ENCODE data around the gene TRIO. TPM values are rescaled to one million over a fixed set of nuclear protein-coding genes. Genes with fewer than 3 reads are reported as not detected.
A peak's percentile ranks its signal among the peaks of the same experiment; 100 is the strongest.

TRIO gene
- total RNA-seq, 1 experiment from 2014 or later, result 99.8 TPM

DNA sequence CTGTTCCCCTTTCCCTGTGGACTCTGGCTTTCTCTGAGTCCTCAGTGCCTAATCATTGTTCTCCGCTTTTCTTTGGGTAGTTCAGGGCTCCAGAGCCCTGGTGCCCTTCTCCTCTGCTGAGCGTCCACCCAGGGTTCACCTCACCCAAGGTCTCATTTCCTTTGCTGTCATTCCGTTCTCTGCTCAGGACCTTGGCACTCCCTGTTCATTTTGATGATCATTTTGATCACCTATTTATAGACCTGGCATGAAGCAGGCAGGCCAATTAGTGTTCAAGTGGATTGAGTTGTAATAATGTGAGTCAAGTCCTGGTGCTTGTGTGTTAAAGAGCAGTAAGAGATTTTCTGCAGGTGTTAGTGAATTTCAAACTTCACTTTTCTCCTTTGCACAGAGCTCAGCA, 3.6 kb downstream of the TRIO start:
- H3K36me3 ChIP-seq (ENCODE audit: insufficient read depth, low read length, poor library complexity, severe bottlenecking), result no peaks in the 10 kb centered on the region
- H3K27ac ChIP-seq (ENCODE audit: low read depth, low read length, poor library complexity, severe bottlenecking), result no peak overlapping the region
- POLR2A ChIA-PET (ENCODE audit: low non-redundant PET), result no interaction called here
- DNase-seq (ENCODE audit: low spot score), result no peak
- peaks cover 35% of the 10 kb centered on the region for H3K4me1 ChIP-seq (ENCODE audit: insufficient read depth, low read length, poor library complexity, severe bottlenecking)
- BruUV-seq (replicated peaks), result no TSS peak
- TF ChIP-seq, protein P1, sequence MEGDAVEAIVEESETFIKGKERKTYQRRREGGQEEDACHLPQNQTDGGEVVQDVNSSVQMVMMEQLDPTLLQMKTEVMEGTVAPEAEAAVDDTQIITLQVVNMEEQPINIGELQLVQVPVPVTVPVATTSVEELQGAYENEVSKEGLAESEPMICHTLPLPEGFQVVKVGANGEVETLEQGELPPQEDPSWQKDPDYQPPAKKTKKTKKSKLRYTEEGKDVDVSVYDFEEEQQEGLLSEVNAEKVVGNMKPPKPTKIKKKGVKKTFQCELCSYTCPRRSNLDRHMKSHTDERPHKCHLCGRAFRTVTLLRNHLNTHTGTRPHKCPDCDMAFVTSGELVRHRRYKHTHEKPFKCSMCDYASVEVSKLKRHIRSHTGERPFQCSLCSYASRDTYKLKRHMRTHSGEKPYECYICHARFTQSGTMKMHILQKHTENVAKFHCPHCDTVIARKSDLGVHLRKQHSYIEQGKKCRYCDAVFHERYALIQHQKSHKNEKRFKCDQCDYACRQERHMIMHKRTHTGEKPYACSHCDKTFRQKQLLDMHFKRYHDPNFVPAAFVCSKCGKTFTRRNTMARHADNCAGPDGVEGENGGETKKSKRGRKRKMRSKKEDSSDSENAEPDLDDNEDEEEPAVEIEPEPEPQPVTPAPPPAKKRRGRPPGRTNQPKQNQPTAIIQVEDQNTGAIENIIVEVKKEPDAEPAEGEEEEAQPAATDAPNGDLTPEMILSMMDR (conservative IDR thresholded peaks at IDR 0.05; ENCODE audit: low read depth, low read length), result no peak
- no peak for TF ChIP-seq EZH2 (IDR thresholded peaks at IDR 0.05; ENCODE audit: borderline replicate concordance, low read depth, low read length, poor library complexity, severe bottlenecking)
- H3K9me3 ChIP-seq (ENCODE audit: low read depth, low read length, poor library complexity, severe bottlenecking), result no peaks in the 10 kb centered on the region
- intact Hi-C loops (cut with micrococcal nuclease; ENCODE audit: unreplicated experiment), result no loop called here
- CTCF ChIA-PET, result no interaction called here
- H3K4me3 ChIP-seq (ENCODE audit: low read depth, low read length, poor library complexity, severe bottlenecking), result no peak overlapping the region
- H3K27me3 ChIP-seq (replicated peaks; ENCODE audit: insufficient read depth, low read depth, low read length, poor library complexity), result no peaks in the 10 kb centered on the region

DNA sequence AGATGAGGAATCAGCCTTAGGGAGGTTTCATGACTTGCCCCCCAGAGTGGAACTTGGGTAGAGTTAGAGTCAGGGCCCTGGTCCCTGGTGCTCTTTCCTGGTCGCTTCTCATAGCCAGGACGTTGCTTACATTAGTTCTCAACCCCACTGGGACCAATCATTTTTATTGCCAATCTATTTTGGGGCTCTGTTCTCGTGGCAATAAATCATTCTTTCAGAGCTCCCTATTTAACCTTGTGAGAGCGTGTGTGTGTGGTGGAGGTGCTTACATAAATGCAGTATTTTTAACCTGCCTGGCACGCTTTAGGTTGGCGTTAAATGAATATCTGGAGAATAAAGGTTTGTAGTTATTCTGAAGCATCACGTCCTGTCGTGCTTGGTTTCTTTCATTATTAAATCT, 4.1 kb downstream of the TRIO start:
- BruUV-seq (replicated peaks), result no TSS peak
- POLR2A ChIA-PET (ENCODE audit: low non-redundant PET), result no interaction called here
- DNase-seq (ENCODE audit: low spot score), result peak; percentile 17
- intact Hi-C loops (cut with micrococcal nuclease; ENCODE audit: unreplicated experiment), result no loop called here
- H3K4me1 ChIP-seq (ENCODE audit: insufficient read depth, low read length, poor library complexity, severe bottlenecking), result peaks cover 35% of the 10 kb centered on the region
- H3K9me3 ChIP-seq (ENCODE audit: low read depth, low read length, poor library complexity, severe bottlenecking), result no peaks in the 10 kb centered on the region
- H3K27ac ChIP-seq (ENCODE audit: low read depth, low read length, poor library complexity, severe bottlenecking), result no peak overlapping the region
- H3K4me3 ChIP-seq (ENCODE audit: low read depth, low read length, poor library complexity, severe bottlenecking), result no peak overlapping the region
- CTCF ChIA-PET, result no interaction called here
- TF ChIP-seq, protein P1 (conservative IDR thresholded peaks at IDR 0.05; ENCODE audit: low read depth, low read length), result no peak
- no peak for TF ChIP-seq EZH2 (IDR thresholded peaks at IDR 0.05; ENCODE audit: borderline replicate concordance, low read depth, low read length, poor library complexity, severe bottlenecking)
- H3K27me3 ChIP-seq (replicated peaks; ENCODE audit: insufficient read depth, low read depth, low read length, poor library complexity), result no peaks in the 10 kb centered on the region
- H3K36me3 ChIP-seq (ENCODE audit: insufficient read depth, low read length, poor library complexity, severe bottlenecking), result no peaks in the 10 kb centered on the region

DNA sequence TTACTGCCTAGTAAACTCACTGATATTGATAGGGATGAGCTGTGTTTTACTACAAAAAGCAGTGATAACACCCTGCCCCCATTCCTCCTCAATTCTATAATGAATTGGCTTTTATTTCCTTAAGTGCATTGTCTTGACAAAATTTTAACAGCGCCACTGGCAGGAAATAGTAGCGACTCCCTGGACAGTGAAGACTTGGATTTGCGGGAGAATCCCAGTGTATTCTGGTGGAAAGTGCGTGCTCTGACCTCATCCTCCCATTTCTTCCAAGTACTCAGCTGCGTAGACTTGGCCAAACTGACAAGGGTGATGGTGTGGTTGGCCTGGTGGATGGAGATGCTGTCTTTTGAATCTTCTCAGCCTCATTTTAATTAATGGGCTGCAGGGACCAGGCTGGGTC, 5.3 kb downstream of the TRIO start:
- ChIA-PET POLR2A (ENCODE audit: low non-redundant PET) (no interaction called here), CTCF (no interaction called here)
- H3K4me1 ChIP-seq (ENCODE audit: insufficient read depth, low read length, poor library complexity, severe bottlenecking), result peaks cover 38% of the 10 kb centered on the region
- H3K27me3 ChIP-seq (replicated peaks; ENCODE audit: insufficient read depth, low read depth, low read length, poor library complexity), result no peaks in the 10 kb centered on the region
- H3K27ac ChIP-seq (ENCODE audit: low read depth, low read length, poor library complexity, severe bottlenecking), result no peak overlapping the region
- DNase-seq (ENCODE audit: low spot score), result no peak
- no TSS peak for BruUV-seq (replicated peaks)
- H3K4me3 ChIP-seq (ENCODE audit: low read depth, low read length, poor library complexity, severe bottlenecking), result no peak overlapping the region
- H3K9me3 ChIP-seq (ENCODE audit: low read depth, low read length, poor library complexity, severe bottlenecking), result no peaks in the 10 kb centered on the region
- TF ChIP-seq EZH2 (IDR thresholded peaks at IDR 0.05; ENCODE audit: borderline replicate concordance, low read depth, low read length, poor library complexity, severe bottlenecking), result no peak
- TF ChIP-seq, protein P1 (conservative IDR thresholded peaks at IDR 0.05; ENCODE audit: low read depth, low read length), result no peak
- intact Hi-C loops (cut with micrococcal nuclease; ENCODE audit: unreplicated experiment), result no loop called here
- no peaks in the 10 kb centered on the region for H3K36me3 ChIP-seq (ENCODE audit: insufficient read depth, low read length, poor library complexity, severe bottlenecking)

Measured in A673 (cell line).